ENCODE results near the gene KCNH1.

DNA sequence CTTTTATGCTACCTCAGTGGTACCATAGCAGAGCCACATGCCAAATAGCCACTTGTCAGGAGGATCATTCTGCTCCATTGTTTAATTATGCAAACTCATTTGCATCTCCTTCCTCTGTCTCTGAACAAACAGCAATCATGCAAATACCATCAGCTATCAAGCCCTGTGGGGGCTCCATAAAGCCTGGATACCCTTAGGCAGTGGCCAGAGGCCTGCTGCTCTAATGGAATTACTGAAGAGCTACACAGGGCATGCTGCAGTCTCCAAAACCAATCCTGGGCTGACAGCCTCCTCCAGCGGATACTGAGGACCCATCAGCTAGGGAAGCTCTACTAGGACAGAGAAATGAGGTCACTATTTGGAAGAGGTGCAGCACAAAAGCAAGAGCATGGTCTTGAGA is 376.3 kb downstream of the KCNH1 start:
- TF ChIP-seq, protein P1, sequence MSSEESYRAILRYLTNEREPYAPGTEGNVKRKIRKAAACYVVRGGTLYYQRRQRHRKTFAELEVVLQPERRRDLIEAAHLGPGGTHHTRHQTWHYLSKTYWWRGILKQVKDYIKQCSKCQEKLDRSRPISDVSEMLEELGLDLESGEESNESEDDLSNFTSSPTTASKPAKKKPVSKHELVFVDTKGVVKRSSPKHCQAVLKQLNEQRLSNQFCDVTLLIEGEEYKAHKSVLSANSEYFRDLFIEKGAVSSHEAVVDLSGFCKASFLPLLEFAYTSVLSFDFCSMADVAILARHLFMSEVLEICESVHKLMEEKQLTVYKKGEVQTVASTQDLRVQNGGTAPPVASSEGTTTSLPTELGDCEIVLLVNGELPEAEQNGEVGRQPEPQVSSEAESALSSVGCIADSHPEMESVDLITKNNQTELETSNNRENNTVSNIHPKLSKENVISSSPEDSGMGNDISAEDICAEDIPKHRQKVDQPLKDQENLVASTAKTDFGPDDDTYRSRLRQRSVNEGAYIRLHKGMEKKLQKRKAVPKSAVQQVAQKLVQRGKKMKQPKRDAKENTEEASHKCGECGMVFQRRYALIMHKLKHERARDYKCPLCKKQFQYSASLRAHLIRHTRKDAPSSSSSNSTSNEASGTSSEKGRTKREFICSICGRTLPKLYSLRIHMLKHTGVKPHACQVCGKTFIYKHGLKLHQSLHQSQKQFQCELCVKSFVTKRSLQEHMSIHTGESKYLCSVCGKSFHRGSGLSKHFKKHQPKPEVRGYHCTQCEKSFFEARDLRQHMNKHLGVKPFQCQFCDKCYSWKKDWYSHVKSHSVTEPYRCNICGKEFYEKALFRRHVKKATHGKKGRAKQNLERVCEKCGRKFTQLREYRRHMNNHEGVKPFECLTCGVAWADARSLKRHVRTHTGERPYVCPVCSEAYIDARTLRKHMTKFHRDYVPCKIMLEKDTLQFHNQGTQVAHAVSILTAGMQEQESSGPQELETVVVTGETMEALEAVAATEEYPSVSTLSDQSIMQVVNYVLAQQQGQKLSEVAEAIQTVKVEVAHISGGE (tag by site-specific recombination; conservative IDR thresholded peaks at IDR 0.05; ENCODE audit: low read depth): no peak
- TF ChIP-seq ATF2 (tag by site-specific recombination; IDR thresholded peaks at IDR 0.05; ENCODE audit: low read depth) (no peak), MZF1 (tag by site-specific recombination; IDR thresholded peaks at IDR 0.05; ENCODE audit: borderline replicate concordance) (no peak), ZBTB1 (tag by site-specific recombination; IDR thresholded peaks at IDR 0.05) (no peak), ZNF501 (tag by site-specific recombination; IDR thresholded peaks at IDR 0.05) (no peak), ZNF274 (IDR thresholded peaks at IDR 0.05; ENCODE audit: low read length) (no peak), ZNF274 (tag by site-specific recombination; IDR thresholded peaks at IDR 0.05; ENCODE audit: borderline replicate concordance) (no peak)

Measured in HEK293 (cell line).